Measurements from ENCODE around the gene HOXC6. TPM values are rescaled to one million over a fixed set of nuclear protein-coding genes. Genes with fewer than 3 reads are reported as not detected.

HOXC6 gene
- polyA plus RNA-seq, 3 donors: not detected

Small RNAs within 50 kb of the gene (small RNA-seq; reads per million reads assigned to genes)
- gene HOXC5 (ENCODE audit: insufficient read length, low read depth) (not detected), gene MIR196A2 (ENCODE audit: insufficient read length, low read depth) (not detected), gene MIR615 (ENCODE audit: insufficient read length, low read depth) (not detected)

Other genes with a start within 250 kb of the HOXC6 start
- not detected for gene HOXC13, start 89.6 kb upstream of the HOXC6 start, polyA plus RNA-seq
- not detected for gene HOXC12, start 73.5 kb upstream of the HOXC6 start, polyA plus RNA-seq
- not detected for gene HOXC11, start 55.3 kb upstream of the HOXC6 start, polyA plus RNA-seq
- gene HOTAIR, start 53.5 kb upstream of the HOXC6 start, polyA plus RNA-seq: not detected
- not detected for gene HOXC10, start 43.3 kb upstream of the HOXC6 start, polyA plus RNA-seq
- gene HOXC9, start 28.3 kb upstream of the HOXC6 start, polyA plus RNA-seq: not detected
- not detected for gene HOXC8, start 19.5 kb upstream of the HOXC6 start, polyA plus RNA-seq
- gene HOXC5, start 4.6 kb downstream of the HOXC6 start, polyA plus RNA-seq: not detected
- not detected for gene HOXC4, start 25.4 kb downstream of the HOXC6 start, polyA plus RNA-seq
- gene SMUG1, start 160.5 kb downstream of the HOXC6 start, polyA plus RNA-seq: 10 to 100 TPM; 22.2 to 50.8 (median 46.8) TPM

All from CD14-positive monocyte (primary cell).